H1 (cell line): Measurements from ENCODE around the gene NRK. TPM values are rescaled to one million over a fixed set of nuclear protein-coding genes. Genes with fewer than 3 reads are reported as not detected.
"Not testable (repeated sequence)": the region's sequence is repeated elsewhere in the genome, so short reads cannot be mapped to it uniquely, and the experiment has no call there.

ENCODE experiments used
- CTCF ChIA-PET: fragments of 300-600 bp; sonication (Branson Sonifier 250); formaldehyde crosslinking; loops from one replicate; lab custom pipeline; 2021; ENCODE audit not compliant: partially characterized antibody; lab: Charles Lee
- POLR2A ChIA-PET: fragments of 300-600 bp; sonication (Branson Sonifier 250); formaldehyde crosslinking; loops from one replicate; lab custom pipeline; 2021; ENCODE audit warnings: inconsistent platforms; ENCODE audit not compliant: partially characterized antibody; lab: Charles Lee
- DNase-seq, 2 experiments: peaks; one replicate each; pipeline versions ENCODE4 v3.0.0 to v3.0.0-alpha.2; 2010 to 2022; ENCODE audit warnings: low spot score in 2 of 2, low read depth in 1 of 2, mixed read lengths in 1 of 2
- FAIRE-seq: peaks from 2 replicates; lab custom pipeline; 2011; peaks lifted over from hg19 to GRCh38; lab: Jason Lieb, UNC
- H2AFZ ChIP-seq: 2 replicates; pipeline ENCODE4 v1.8.1; 2012; ENCODE audit warnings: low read length, inconsistent platforms
- H2AK5ac ChIP-seq: 2 replicates; pipeline ENCODE4 v1.6.1; 2013; ENCODE audit warnings: low read depth, low read length
- H2BK120ac ChIP-seq: replicated peaks from 2 replicates; pipeline ENCODE3; 2013; ENCODE audit warnings: low read depth, low read length, inconsistent platforms
- H2BK12ac ChIP-seq: 2 replicates; pipeline ENCODE4 v1.6.1; 2013; ENCODE audit warnings: low read depth, low read length
- H2BK15ac ChIP-seq: 2 replicates; pipeline ENCODE4 v1.6.1; 2013; ENCODE audit warnings: low read length
- H2BK20ac ChIP-seq: 2 replicates; pipeline ENCODE4 v1.6.1; 2013; ENCODE audit warnings: low read length
- H2BK5ac ChIP-seq: 2 replicates; pipeline ENCODE4 v1.6.1; 2013; ENCODE audit warnings: low read depth, low read length
- H3K14ac ChIP-seq: 2 replicates; pipeline ENCODE4 v1.6.1; 2013; ENCODE audit warnings: inconsistent platforms; ENCODE audit not compliant: insufficient read length
- H3K18ac ChIP-seq: 2 replicates; pipeline ENCODE4 v1.6.1; 2013; ENCODE audit warnings: low read length; ENCODE audit errors: extremely low read depth
- H3K23ac ChIP-seq: 2 replicates; pipeline ENCODE4 v1.6.1; 2013; ENCODE audit warnings: inconsistent platforms; ENCODE audit not compliant: insufficient read length
- H3K23me2 ChIP-seq: 2 replicates; pipeline ENCODE4 v1.6.1; 2013; ENCODE audit warnings: low read depth, low read length
- H3K27ac ChIP-seq: 2 replicates; pipeline ENCODE4 v1.6.1; 2011; ENCODE audit warnings: low read depth, low read length, inconsistent platforms
- H3K27me3 ChIP-seq, 4 experiments: replicated peaks in 1 of 4; 1 replicate in 1 of 4; 2 replicates in 3 of 4; pipeline versions ENCODE4 v1.6.1 to v1.8.1; 2011 to 2013; ENCODE audit warnings: low read length in 3 of 4, mild to moderate bottlenecking in 3 of 4, inconsistent platforms in 2 of 4, mixed read lengths in 2 of 4, moderate library complexity in 1 of 4; ENCODE audit not compliant: control insufficient read depth in 3 of 4, insufficient read depth in 3 of 4; ENCODE audit errors: extremely low read depth in 1 of 4
- H3K36me3 ChIP-seq, 4 experiments: 2 replicates each; pipeline versions ENCODE4 v1.6.1 to v1.8.1; 2011 to 2013; ENCODE audit warnings: mild to moderate bottlenecking in 4 of 4, low read length in 3 of 4, moderate library complexity in 2 of 4, control low read depth in 1 of 4, inconsistent platforms in 1 of 4; ENCODE audit not compliant: insufficient read depth in 4 of 4, control insufficient read depth in 2 of 4
- H3K4ac ChIP-seq: replicated peaks from 2 replicates; pipeline ENCODE3; 2013; ENCODE audit warnings: low read length, low read depth, mixed read lengths, inconsistent platforms; ENCODE audit not compliant: insufficient read length
- H3K4me1 ChIP-seq, 4 experiments: replicated peaks in 1 of 4; 1 replicate in 1 of 4; 2 replicates in 3 of 4; pipeline versions ENCODE4 v1.6.1 to v1.8.1; 2011 to 2013; ENCODE audit warnings: low read length in 3 of 4, inconsistent platforms in 2 of 4, mixed read lengths in 1 of 4; ENCODE audit not compliant: insufficient read depth in 4 of 4, control insufficient read depth in 3 of 4
- H3K4me2 ChIP-seq, 2 experiments: 2 replicates each; pipeline versions ENCODE4 v1.6.1 to v1.8.1; 2011 to 2013; ENCODE audit warnings: low read depth in 2 of 2, low read length in 2 of 2, control low read depth in 1 of 2, inconsistent platforms in 1 of 2, mild to moderate bottlenecking in 1 of 2; ENCODE audit not compliant: insufficient read depth in 1 of 2
- H3K4me3 ChIP-seq, 4 experiments: fragments of 200-600, 300-600 bp in 1 of 4; sonication (generic), shearing (Covaris generic), sonication (Bioruptor Twin) in 1 of 4; 2 replicates each; pipeline versions ENCODE4 v1.5.1 to v1.8.1; 2011 to 2016; ENCODE audit warnings: low read length in 4 of 4, low read depth in 3 of 4, control low read depth in 2 of 4, inconsistent platforms in 2 of 4, mild to moderate bottlenecking in 2 of 4, mixed read lengths in 1 of 4, moderate library complexity in 1 of 4; ENCODE audit not compliant: insufficient read depth in 2 of 4; ENCODE audit errors: extremely low read depth in 1 of 4
- H3K56ac ChIP-seq: replicated peaks from 2 replicates; pipeline ENCODE3; 2013; ENCODE audit warnings: low read depth, mild to moderate bottlenecking, mixed read lengths, low read length, inconsistent platforms; ENCODE audit not compliant: insufficient read length
- H3K79me1 ChIP-seq: 2 replicates; pipeline ENCODE4 v1.6.1; 2013; ENCODE audit warnings: low read depth, low read length, control low read depth
- H3K79me2 ChIP-seq, 2 experiments: 2 replicates each; pipeline versions ENCODE4 v1.6.1 to v1.8.1; 2012 to 2013; ENCODE audit warnings: low read length in 2 of 2, mild to moderate bottlenecking in 2 of 2, inconsistent platforms in 1 of 2; ENCODE audit not compliant: insufficient read depth in 2 of 2, control insufficient read depth in 1 of 2
- H3K9ac ChIP-seq, 4 experiments: replicated peaks in 1 of 4; 1 replicate in 1 of 4; 2 replicates in 3 of 4; pipeline versions ENCODE4 v1.6.1 to v1.8.1; 2011 to 2013; ENCODE audit warnings: low read depth in 3 of 4, low read length in 3 of 4, control low read depth in 2 of 4, mild to moderate bottlenecking in 2 of 4, moderate library complexity in 2 of 4, inconsistent platforms in 1 of 4; ENCODE audit errors: extremely low read depth in 1 of 4
- H3K9me3 ChIP-seq, 2 experiments: 2 replicates each; pipeline versions ENCODE4 v1.6.1 to v1.8.1; 2012 to 2013; ENCODE audit warnings: mild to moderate bottlenecking in 2 of 2, moderate library complexity in 2 of 2, control low read depth in 1 of 2, inconsistent platforms in 1 of 2, low read depth in 1 of 2, low read length in 1 of 2, mixed read lengths in 1 of 2; ENCODE audit not compliant: insufficient read depth in 2 of 2
- H4K20me1 ChIP-seq, 2 experiments: replicated peaks in 1 of 2; 2 replicates each; pipeline versions ENCODE3 to v1.8.1; 2011 to 2013; ENCODE audit warnings: inconsistent platforms in 2 of 2, low read length in 2 of 2, mild to moderate bottlenecking in 1 of 2; ENCODE audit not compliant: insufficient read depth in 2 of 2, control insufficient read depth in 1 of 2
- H4K5ac ChIP-seq: 2 replicates; pipeline ENCODE4 v1.6.1; 2013; ENCODE audit warnings: low read length, low read depth, mixed read lengths, inconsistent platforms; ENCODE audit not compliant: insufficient read length
- H4K8ac ChIP-seq: 2 replicates; pipeline ENCODE4 v1.8.0; 2013; ENCODE audit warnings: mild to moderate bottlenecking, moderate library complexity, low read length, inconsistent platforms; ENCODE audit not compliant: insufficient read depth; ENCODE audit errors: extremely low read depth
- H4K91ac ChIP-seq: replicated peaks from 2 replicates; pipeline ENCODE3; 2013; ENCODE audit warnings: low read length, mixed read lengths, inconsistent platforms; ENCODE audit not compliant: insufficient read length
- polyA plus RNA-seq, 7 experiments: library from polyadenylated mRNA; depleted of rRNA in 3 of 7; stranded (reverse) in 5 of 7; unstranded in 2 of 7; fragments of >200 nt in 5 of 7; fragments of 200-250 nt in 2 of 7; gene quantifications; 1 replicate in 5 of 7; 2 replicates in 1 of 7; 4 replicates in 1 of 7; pipeline versions ENCODE4 v1.2.1 to v1.2.3, GENCODE V29; 2011 to 2013; ENCODE audit warnings: missing spikeins in 2 of 7, mixed read lengths in 2 of 7
- total RNA-seq: library from RNA; stranded (reverse); fragmentation: NEBNext Ultra II Directional; extraction: Animal tissue kit (Norgen Biotek cat#: 25700); gene quantifications from 2 replicates; pipeline ENCODE4 v1.2.1, GENCODE V29; 2021

Gene NRK
- total and polyA plus RNA-seq, 2 of the 8 experiments (the other 6 are each of a cell fraction or from before 2014, with no cell fraction given): 0.86 to 8.3 TPM

DNA sequence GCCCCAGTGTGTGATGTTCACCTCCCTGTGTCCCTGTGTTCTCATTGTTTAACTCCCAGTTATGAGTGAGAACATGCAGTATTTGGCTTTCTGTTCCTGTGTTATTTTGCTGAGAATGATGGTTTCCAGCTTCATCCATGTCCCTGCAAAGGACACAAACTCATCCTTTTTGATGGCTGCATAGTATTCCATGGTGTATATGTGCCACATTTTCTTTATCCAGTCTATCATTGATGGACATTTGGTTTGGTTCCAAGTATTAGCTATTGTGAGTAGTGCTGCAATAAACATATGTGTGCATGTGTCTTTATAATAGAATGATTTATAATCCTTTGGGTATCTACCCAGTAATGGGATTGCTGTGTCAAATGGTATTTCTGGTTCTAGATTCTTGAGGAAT is 16.7 kb upstream of the NRK start:
- H4K8ac ChIP-seq, H2AFZ ChIP-seq, H3K36me3 ChIP-seq, H2BK12ac ChIP-seq, H3K9ac ChIP-seq, H3K79me1 ChIP-seq, H3K23ac ChIP-seq, DNase-seq, H3K18ac ChIP-seq, H3K27me3 ChIP-seq, FAIRE-seq, H4K20me1 ChIP-seq, H3K56ac ChIP-seq, H4K91ac ChIP-seq, H3K4me3 ChIP-seq, H3K23me2 ChIP-seq, H4K5ac ChIP-seq, H2BK15ac ChIP-seq, H2BK20ac ChIP-seq, H3K79me2 ChIP-seq, H3K27ac ChIP-seq, POLR2A ChIA-PET, H3K4me1 ChIP-seq, H2AK5ac ChIP-seq, CTCF ChIA-PET, H2BK120ac ChIP-seq, H3K4me2 ChIP-seq, H3K4ac ChIP-seq, H3K14ac ChIP-seq, H2BK5ac ChIP-seq, H3K9me3 ChIP-seq: not testable (repeated sequence)
